Naive thymus-derived CD4-positive, alpha-beta T cell (primary cell): Measurements from ENCODE around the gene UEVLD. TPM values are rescaled to one million over a fixed set of nuclear protein-coding genes. Genes with fewer than 3 reads are reported as not detected.

ENCODE experiments used
- ATAC-seq: fragments of 150-1000 bp; cut with Tn5 transposase; 2 replicates; pipeline ENCODE4 v1.10.0; 2021; ENCODE audit warnings: mild to moderate bottlenecking, moderate library complexity
- CTCF ChIA-PET: fragments of 350-600 bp; sonication (Branson Sonifier 250); formaldehyde crosslinking; loops from one replicate; lab custom pipeline; 2021; ENCODE audit warnings: antibody characterized with exemption; lab: Charles Lee
- POLR2A ChIA-PET: fragments of 350-600 bp; sonication (Branson Sonifier 250); formaldehyde crosslinking; loops from one replicate; lab custom pipeline; 2021; ENCODE audit warnings: antibody characterized with exemption, inconsistent platforms; lab: Charles Lee
- DNase-seq, 9 donors: peaks; one replicate each; pipeline versions ENCODE4 v3.0.0 to v3.0.0-alpha.2; 2020 to 2022; ENCODE audit warnings: mixed read lengths in 1 of 9
- H3K27ac ChIP-seq: one replicate; pipeline ENCODE4 v1.7.0; 2013; ENCODE audit warnings: mild to moderate bottlenecking, low read depth, low read length, moderate library complexity
- H3K27me3 ChIP-seq, 2 donors: one replicate each; pipeline ENCODE4 v1.7.0; 2013; ENCODE audit warnings: low read length in 2 of 2, mild to moderate bottlenecking in 2 of 2, moderate library complexity in 2 of 2; ENCODE audit not compliant: control insufficient read depth in 2 of 2, insufficient read depth in 2 of 2
- H3K36me3 ChIP-seq, 3 experiments: 1 replicate in 2 of 3; 2 replicates in 1 of 3; pipeline ENCODE4 v1.7.0; 2013; ENCODE audit warnings: low read length in 3 of 3, mild to moderate bottlenecking in 3 of 3, moderate library complexity in 1 of 3; ENCODE audit not compliant: insufficient read depth in 3 of 3, control insufficient read depth in 2 of 3
- H3K4me1 ChIP-seq, 2 donors: one replicate each; pipeline ENCODE4 v1.7.0; 2013; ENCODE audit warnings: low read length in 2 of 2, mild to moderate bottlenecking in 2 of 2, moderate library complexity in 1 of 2; ENCODE audit not compliant: control insufficient read depth in 2 of 2, insufficient read depth in 2 of 2
- H3K4me3 ChIP-seq: 2 replicates; pipeline ENCODE4 v1.7.0; 2013; ENCODE audit warnings: mild to moderate bottlenecking, low read length
- H3K9me3 ChIP-seq, 3 experiments: 1 replicate in 2 of 3; 2 replicates in 1 of 3; pipeline ENCODE4 v1.7.0; 2013; ENCODE audit warnings: low read length in 3 of 3; ENCODE audit not compliant: control insufficient read depth in 2 of 3
- H3K27ac Mint-ChIP-seq, 9 donors: one replicate each; pipeline ENCODE4 v1.8.0; 2020 to 2022; ENCODE audit warnings: mixed read lengths in 9 of 9, mild to moderate bottlenecking in 8 of 9, moderate library complexity in 5 of 9, inconsistent platforms in 2 of 9
- H3K27me3 Mint-ChIP-seq, 5 donors: one replicate each; pipeline ENCODE4 v1.8.0; 2021 to 2022; ENCODE audit warnings: mixed read lengths in 5 of 5, mild to moderate bottlenecking in 1 of 5
- H3K36me3 Mint-ChIP-seq, 5 donors: one replicate each; pipeline ENCODE4 v1.8.0; 2020 to 2022; ENCODE audit warnings: mixed read lengths in 5 of 5, mild to moderate bottlenecking in 3 of 5, inconsistent platforms in 1 of 5
- H3K4me1 Mint-ChIP-seq, 7 donors: one replicate each; pipeline ENCODE4 v1.8.0; 2020 to 2022; ENCODE audit warnings: mixed read lengths in 7 of 7, mild to moderate bottlenecking in 3 of 7, inconsistent platforms in 1 of 7
- H3K4me3 Mint-ChIP-seq, 10 donors: one replicate each; pipeline ENCODE4 v1.8.0; 2020 to 2022; ENCODE audit warnings: mild to moderate bottlenecking in 10 of 10, mixed read lengths in 10 of 10, moderate library complexity in 6 of 10, inconsistent platforms in 2 of 10
- H3K9me3 Mint-ChIP-seq, 11 donors: one replicate each; pipeline ENCODE4 v1.8.0; 2020 to 2022; ENCODE audit warnings: mixed read lengths in 11 of 11, mild to moderate bottlenecking in 4 of 11, inconsistent platforms in 1 of 11, moderate library complexity in 1 of 11
- intact Hi-C, 2 donors: fragments of 100-400 bp; cut with micrococcal nuclease; formaldehyde crosslinking; loops; one replicate each; pipeline ENCODE4 v1.15.1; 2023
- polyA plus RNA-seq, 2 donors: library from polyadenylated mRNA; unstranded; fragments of 300-500 nt; fragmentation: Illumina TruSeq; gene quantifications; one replicate each; pipeline ENCODE4 v1.2.3, GENCODE V29; 2021
- total RNA-seq, 6 experiments: library from RNA in 5 of 6; stranded (reverse) in 5 of 6; gene quantifications; 1 replicate in 5 of 6; 2 replicates in 1 of 6; pipeline ENCODE4 v1.2.3 and lab custom pipeline; 2021 to 2026

The UEVLD gene
- total and polyA plus RNA-seq, 7 experiments from 2014 or later = 3.6 to 19.8 (median 5.3) TPM

GRCh38 chr11:18521122-18521521, 67.4 kb downstream of the UEVLD start:
- ATAC-seq (no peak), DNase-seq (no peak)
- CTCF ChIA-PET = interaction anchor here (0.6 kb wide), 1 partner anchor 201 kb away, joined by 3 read pairs; no protein-coding TSS in a partner anchor
- Histone ChIP-seq H3K36me3 (peaks cover under 1 to 11% (median 5%) of the 10 kb centered on the region in 3 experiments), H3K4me1 (peaks cover 10 to 11% of the 10 kb centered on the region in 2 donors), H3K4me3 (no peak overlapping the region), H3K27me3 (no peaks in the 10 kb centered on the region), H3K9me3 (no peaks in the 10 kb centered on the region), H3K27ac (no peak overlapping the region)
- peaks cover 5 to 20% (median 17%) of the 10 kb centered on the region in 5 donors for H3K36me3 Mint-ChIP-seq
- H3K27me3 Mint-ChIP-seq = no peaks in the 10 kb centered on the region
- H3K4me3 Mint-ChIP-seq = no peak overlapping the region
- H3K9me3 Mint-ChIP-seq = no peaks in the 10 kb centered on the region
- H3K4me1 Mint-ChIP-seq = peaks cover 26 to 63% (median 40%) of the 10 kb centered on the region in 7 donors
- intact Hi-C loops = loop anchor here in 1 of 2 donors (10.0 kb wide), 1 partner anchor 1316 kb away; the partner anchor contains the start of gene PIK3C2A
- POLR2A ChIA-PET = interaction anchor here (0.6 kb wide), 1 partner anchor 12 kb away, joined by 3 read pairs; no protein-coding TSS in a partner anchor
- no peak overlapping the region for H3K27ac Mint-ChIP-seq

- no peaks in the 10 kb centered on the region for H3K27me3 Mint-ChIP-seq
- peak overlapping the region in 2 of 9 donors; percentile 11 to 23 for H3K27ac Mint-ChIP-seq
- H3K36me3 Mint-ChIP-seq = peaks cover 20 to 70% (median 43%) of the 10 kb centered on the region in 5 donors
- no peak for ATAC-seq
- CTCF ChIA-PET = no interaction called here
- Histone ChIP-seq H3K9me3 (no peaks in the 10 kb centered on the region), H3K4me1 (no peaks in the 10 kb centered on the region), H3K27ac (no peak overlapping the region), H3K4me3 (no peak overlapping the region), H3K27me3 (no peaks in the 10 kb centered on the region), H3K36me3 (peaks cover 6 to 57% (median 16%) of the 10 kb centered on the region in 3 experiments)
- H3K4me3 Mint-ChIP-seq = no peak overlapping the region
- intact Hi-C loops = no loop called here
- peaks cover 0 to 14% (median 8%) of the 10 kb centered on the region in 7 donors for H3K4me1 Mint-ChIP-seq
- H3K9me3 Mint-ChIP-seq = no peaks in the 10 kb centered on the region
- POLR2A ChIA-PET = no interaction called here
- DNase-seq = no peak
Observed at GRCh38 chr11:18502352-18502751, 86.2 kb downstream of the UEVLD start.

- Histone ChIP-seq H3K4me1 (no peaks in the 10 kb centered on the region), H3K36me3 (peaks cover 6 to 57% (median 16%) of the 10 kb centered on the region in 3 experiments), H3K27ac (no peak overlapping the region), H3K27me3 (no peaks in the 10 kb centered on the region), H3K4me3 (no peak overlapping the region), H3K9me3 (no peaks in the 10 kb centered on the region)
- ChIA-PET POLR2A (no interaction called here), CTCF (no interaction called here)
- H3K4me3 Mint-ChIP-seq = no peak overlapping the region
- H3K27me3 Mint-ChIP-seq = no peaks in the 10 kb centered on the region
- peak overlapping the region in 1 of 9 donors; percentile 11 for H3K27ac Mint-ChIP-seq
- peaks cover 20 to 70% (median 41%) of the 10 kb centered on the region in 5 donors for H3K36me3 Mint-ChIP-seq
- no peaks in the 10 kb centered on the region for H3K9me3 Mint-ChIP-seq
- intact Hi-C loops = no loop called here
- H3K4me1 Mint-ChIP-seq = peaks cover 0 to 14% (median 8%) of the 10 kb centered on the region in 7 donors
- no peak for ATAC-seq
- DNase-seq = no peak
Observed at GRCh38 chr11:18501629-18502028, 86.9 kb downstream of the UEVLD start.

GRCh38 chr11:18498039-18498438, 90.5 kb downstream of the UEVLD start:
- no peaks in the 10 kb centered on the region for H3K4me1 ChIP-seq
- H3K27me3 ChIP-seq = no peaks in the 10 kb centered on the region
- H3K36me3 ChIP-seq = peaks cover 6 to 63% (median 8%) of the 10 kb centered on the region in 3 experiments
- Mint-ChIP-seq H3K27me3 (no peaks in the 10 kb centered on the region), H3K4me3 (no peak overlapping the region), H3K4me1 (peaks cover 3 to 14% (median 12%) of the 10 kb centered on the region in 7 donors), H3K36me3 (peaks cover 20 to 53% (median 41%) of the 10 kb centered on the region in 5 donors), H3K27ac (peak overlapping the region in 3 of 9 donors; percentile 7 to 45 (median 12)), H3K9me3 (no peaks in the 10 kb centered on the region)
- intact Hi-C loops = no loop called here
- no peak for ATAC-seq
- H3K9me3 ChIP-seq = no peaks in the 10 kb centered on the region
- CTCF ChIA-PET = no interaction called here
- no peak for DNase-seq
- POLR2A ChIA-PET = no interaction called here
- no peak overlapping the region for H3K27ac ChIP-seq
- H3K4me3 ChIP-seq = no peak overlapping the region

GRCh38 chr11:18495703-18496102, 92.8 kb downstream of the UEVLD start:
- Mint-ChIP-seq H3K4me1 (peaks cover 3 to 17% (median 9%) of the 10 kb centered on the region in 7 donors), H3K27me3 (no peaks in the 10 kb centered on the region), H3K4me3 (no peak overlapping the region), H3K9me3 (no peaks in the 10 kb centered on the region), H3K36me3 (peaks cover 14 to 43% (median 27%) of the 10 kb centered on the region in 5 donors), H3K27ac (peak overlapping the region in 4 of 9 donors; percentile 16 to 76 (median 42))
- ChIA-PET POLR2A (no interaction called here), CTCF (no interaction called here)
- no peak for ATAC-seq
- intact Hi-C loops = no loop called here
- H3K9me3 ChIP-seq = no peaks in the 10 kb centered on the region
- H3K27ac ChIP-seq = no peak overlapping the region
- peaks cover 5 to 61% (median 9%) of the 10 kb centered on the region in 3 experiments for H3K36me3 ChIP-seq
- H3K4me1 ChIP-seq = no peaks in the 10 kb centered on the region
- no peak for DNase-seq
- H3K27me3 ChIP-seq = no peaks in the 10 kb centered on the region
- H3K4me3 ChIP-seq = no peak overlapping the region

GRCh38 chr11:18495271-18495670, 93.3 kb downstream of the UEVLD start:
- CTCF ChIA-PET = no interaction called here
- ATAC-seq (no peak), DNase-seq (no peak)
- POLR2A ChIA-PET = interaction anchor here (1.0 kb wide), 1 partner anchor 174 kb away, joined by 3 read pairs; the partner anchor contains the start of gene HPS5
- no peaks in the 10 kb centered on the region for H3K9me3 ChIP-seq
- Mint-ChIP-seq H3K36me3 (peaks cover 17 to 43% (median 31%) of the 10 kb centered on the region in 5 donors), H3K9me3 (no peaks in the 10 kb centered on the region), H3K27me3 (no peaks in the 10 kb centered on the region), H3K4me1 (peaks cover 3 to 19% (median 11%) of the 10 kb centered on the region in 7 donors), H3K4me3 (no peak overlapping the region), H3K27ac (peak overlapping the region in 6 of 9 donors; percentile 16 to 76 (median 42))
- peaks cover 5 to 61% (median 13%) of the 10 kb centered on the region in 3 experiments for H3K36me3 ChIP-seq
- no peak overlapping the region for H3K4me3 ChIP-seq
- no peak overlapping the region for H3K27ac ChIP-seq
- no peaks in the 10 kb centered on the region for H3K4me1 ChIP-seq
- intact Hi-C loops = no loop called here
- H3K27me3 ChIP-seq = no peaks in the 10 kb centered on the region

GRCh38 chr11:18493310-18493709, 95.2 kb downstream of the UEVLD start:
- DNase-seq (no peak), ATAC-seq (no peak)
- CTCF ChIA-PET = no interaction called here
- Histone ChIP-seq H3K4me1 (no peaks in the 10 kb centered on the region), H3K36me3 (peaks cover 5 to 62% (median 16%) of the 10 kb centered on the region in 3 experiments), H3K9me3 (no peaks in the 10 kb centered on the region), H3K27ac (no peak overlapping the region), H3K27me3 (no peaks in the 10 kb centered on the region), H3K4me3 (no peak overlapping the region)
- H3K27me3 Mint-ChIP-seq = no peaks in the 10 kb centered on the region
- H3K4me3 Mint-ChIP-seq = no peak overlapping the region
- H3K9me3 Mint-ChIP-seq = no peaks in the 10 kb centered on the region
- intact Hi-C loops = no loop called here
- peaks cover 0 to 11% (median 6%) of the 10 kb centered on the region in 7 donors for H3K4me1 Mint-ChIP-seq
- POLR2A ChIA-PET = no interaction called here
- peak overlapping the region in 5 of 9 donors; percentile 0 to 61 (median 26) for H3K27ac Mint-ChIP-seq
- peaks cover 11 to 45% (median 27%) of the 10 kb centered on the region in 5 donors for H3K36me3 Mint-ChIP-seq
